Vagina (tissue), 2 donors: ENCODE results near the gene AHCYL2.

Experiments used
- POLR2A ChIP-seq, 2 donors: fragments of 450-650 bp; IDR thresholded peaks; one replicate each; pipeline ENCODE4 v1.6.1; 2017; ENCODE audit warnings: antibody characterized with exemption in 2 of 2, mild to moderate bottlenecking in 2 of 2, moderate library complexity in 2 of 2
- TF ChIP-seq, protein P1 (sequence below), 3 experiments: fragments of 450-650 bp in 2 of 3; fragments of 200-600 bp in 1 of 3; sonication (generic) in 1 of 3; IDR thresholded peaks; one replicate each; pipeline ENCODE4 v1.5.1; 2017 to 2019; ENCODE audit warnings: antibody characterized with exemption in 3 of 3, mild to moderate bottlenecking in 2 of 3, moderate library complexity in 2 of 3

- TF ChIP-seq, protein P1, sequence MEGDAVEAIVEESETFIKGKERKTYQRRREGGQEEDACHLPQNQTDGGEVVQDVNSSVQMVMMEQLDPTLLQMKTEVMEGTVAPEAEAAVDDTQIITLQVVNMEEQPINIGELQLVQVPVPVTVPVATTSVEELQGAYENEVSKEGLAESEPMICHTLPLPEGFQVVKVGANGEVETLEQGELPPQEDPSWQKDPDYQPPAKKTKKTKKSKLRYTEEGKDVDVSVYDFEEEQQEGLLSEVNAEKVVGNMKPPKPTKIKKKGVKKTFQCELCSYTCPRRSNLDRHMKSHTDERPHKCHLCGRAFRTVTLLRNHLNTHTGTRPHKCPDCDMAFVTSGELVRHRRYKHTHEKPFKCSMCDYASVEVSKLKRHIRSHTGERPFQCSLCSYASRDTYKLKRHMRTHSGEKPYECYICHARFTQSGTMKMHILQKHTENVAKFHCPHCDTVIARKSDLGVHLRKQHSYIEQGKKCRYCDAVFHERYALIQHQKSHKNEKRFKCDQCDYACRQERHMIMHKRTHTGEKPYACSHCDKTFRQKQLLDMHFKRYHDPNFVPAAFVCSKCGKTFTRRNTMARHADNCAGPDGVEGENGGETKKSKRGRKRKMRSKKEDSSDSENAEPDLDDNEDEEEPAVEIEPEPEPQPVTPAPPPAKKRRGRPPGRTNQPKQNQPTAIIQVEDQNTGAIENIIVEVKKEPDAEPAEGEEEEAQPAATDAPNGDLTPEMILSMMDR (IDR thresholded peaks at IDR 0.05), result no peak
- TF ChIP-seq POLR2A (IDR thresholded peaks at IDR 0.05), result no peak
Measured at GRCh38 chr7:129231666-129232065, 6.8 kb downstream of the AHCYL2 start.
